RPMI8226 (cell line): ENCODE measurements around the gene CD200R1.
A peak's percentile ranks its signal among the peaks of the same experiment; 100 is the strongest.
"Not testable (repeated sequence)": the region's sequence is repeated elsewhere in the genome, so short reads cannot be mapped to it uniquely, and the experiment has no call there.

ENCODE experiments used
- DNase-seq: peaks from one replicate; pipeline ENCODE4 v3.0.0-alpha.2; 2015

Gene CD200R1

GRCh38 chr3:112973325-112974177 lies 1.4 kb downstream of the CD200R1 start:
- peak; percentile 61 for DNase-seq

DNA sequence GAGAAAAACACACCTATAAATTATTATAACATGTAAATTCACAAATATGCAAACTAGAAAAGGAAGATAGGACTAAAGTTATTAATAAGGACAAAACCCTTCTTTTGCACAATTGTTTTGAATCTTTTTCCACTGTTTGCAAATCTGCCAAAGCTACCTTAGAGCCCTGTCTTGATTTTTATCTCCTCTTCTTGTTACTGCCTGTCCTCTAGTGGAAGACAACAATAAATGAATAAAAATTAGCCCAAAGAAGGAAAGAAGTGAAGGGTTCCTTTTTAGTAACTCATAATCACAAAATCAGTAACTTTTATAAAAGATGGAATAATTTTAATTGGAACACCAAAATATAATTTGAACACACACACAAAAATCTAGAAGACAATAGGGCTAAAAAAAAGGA lies 2.7 kb downstream of the CD200R1 start:
- no peak for DNase-seq

DNA sequence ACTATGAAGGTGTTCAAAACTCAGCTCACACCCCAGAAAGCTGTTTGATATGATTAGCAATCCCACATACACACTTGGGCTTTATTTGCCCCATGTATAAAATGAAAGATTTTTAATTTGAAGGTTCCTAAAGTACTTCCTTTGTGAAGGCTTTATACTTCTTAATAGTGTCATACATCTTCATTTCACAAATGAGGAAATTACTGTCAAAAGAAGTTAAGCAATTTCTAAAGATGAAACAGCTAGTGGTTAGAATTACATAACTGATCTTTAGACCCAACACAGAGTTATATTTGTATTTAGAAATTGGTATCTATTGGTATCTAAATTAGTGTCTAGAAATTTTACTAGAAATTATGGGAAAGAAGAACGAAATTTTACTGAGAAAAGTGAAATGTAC lies 7.1 kb downstream of the CD200R1 start:
- DNase-seq = no peak

GRCh38 chr3:112967425-112967824 lies 7.5 kb downstream of the CD200R1 start:
- no peak for DNase-seq

GRCh38 chr3:112966633-112967032 lies 8.3 kb downstream of the CD200R1 start:
- DNase-seq = no peak

GRCh38 chr3:112965656-112966055 lies 9.2 kb downstream of the CD200R1 start:
- no peak for DNase-seq

DNA sequence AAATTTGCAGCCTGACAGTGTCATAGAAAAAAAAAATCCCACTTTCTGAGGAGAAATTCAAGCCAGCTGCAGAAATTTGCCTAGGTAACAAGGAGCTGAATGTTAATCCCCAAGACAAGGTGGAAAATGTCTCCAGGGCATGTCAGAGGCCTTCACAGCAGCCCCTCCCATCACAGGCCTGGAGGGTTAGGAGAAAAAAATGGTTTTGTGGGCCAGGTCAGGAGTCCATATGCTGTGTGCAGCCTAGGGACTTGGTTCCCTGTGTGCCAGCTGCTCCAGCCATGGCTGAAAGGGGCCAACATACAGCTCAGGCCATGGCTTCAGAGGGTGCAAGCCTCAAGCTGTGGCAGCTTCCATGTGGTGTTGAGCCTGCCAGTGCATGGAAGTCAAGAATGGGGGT lies 11.2 kb downstream of the CD200R1 start:
- DNase-seq = no peak

DNA sequence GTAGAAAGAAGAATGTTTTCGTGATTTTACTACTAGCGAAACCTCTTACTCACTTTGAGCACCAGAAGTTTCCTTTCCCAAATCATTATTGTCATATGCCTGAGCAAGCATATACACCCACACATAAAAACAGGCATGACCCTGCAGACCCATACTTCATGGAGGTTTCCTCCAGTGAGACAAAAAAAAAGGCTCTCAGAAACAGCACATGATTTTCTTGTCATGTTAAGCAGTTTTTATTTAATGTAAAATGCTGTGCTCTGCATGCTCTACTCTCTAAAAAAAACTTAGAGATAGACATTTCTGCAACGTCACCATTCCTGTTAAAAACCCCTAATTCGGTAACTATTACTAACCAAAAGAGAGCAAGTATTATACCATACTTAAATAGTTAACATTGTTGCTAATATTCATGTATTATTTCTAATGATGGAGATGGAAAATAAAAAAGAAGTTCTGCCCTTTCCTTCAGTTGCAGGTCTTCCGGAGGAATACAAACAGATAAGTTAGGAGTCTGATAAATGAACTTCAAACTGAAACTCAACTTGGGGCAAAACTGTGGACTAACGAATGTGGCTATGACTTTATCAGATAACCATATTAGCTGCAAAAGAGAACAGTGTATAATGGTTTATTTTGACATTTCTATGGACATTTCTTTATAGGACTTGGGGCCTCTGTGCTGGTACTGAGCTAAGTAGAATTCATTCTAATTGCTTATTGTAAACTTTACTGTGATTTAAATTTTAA lies 15.9 kb downstream of the CD200R1 start:
- DNase-seq = peak; percentile 73

DNA sequence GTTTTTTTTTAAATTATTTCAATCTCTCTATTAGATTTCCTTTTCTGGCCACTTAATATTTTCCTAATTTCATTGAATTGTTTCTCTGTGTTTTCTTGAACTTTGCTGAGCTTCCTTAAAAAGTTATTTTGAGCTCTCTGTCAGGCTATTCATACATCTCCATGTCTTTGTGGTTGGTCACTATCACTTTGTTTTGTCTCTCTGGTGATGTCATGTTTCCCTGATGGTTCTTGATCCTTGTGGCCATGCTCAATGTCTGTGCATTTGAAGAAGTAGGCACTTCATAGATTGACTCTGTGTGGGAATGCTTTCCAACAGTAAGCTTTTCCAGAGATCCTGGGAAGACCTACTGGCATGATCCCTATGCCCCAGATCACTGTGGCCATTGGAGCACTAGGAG lies 18.6 kb downstream of the CD200R1 start:
- DNase-seq = no peak

- no peak for DNase-seq
Measured at GRCh38 chr3:112948346-112948838, 26.5 kb downstream of the CD200R1 start.

- no peak for DNase-seq
Measured at GRCh38 chr3:112931736-112932521, 43.0 kb downstream of the CD200R1 start.

- DNase-seq = no peak
Measured at GRCh38 chr3:112930771-112931170, 44.1 kb downstream of the CD200R1 start.

DNA sequence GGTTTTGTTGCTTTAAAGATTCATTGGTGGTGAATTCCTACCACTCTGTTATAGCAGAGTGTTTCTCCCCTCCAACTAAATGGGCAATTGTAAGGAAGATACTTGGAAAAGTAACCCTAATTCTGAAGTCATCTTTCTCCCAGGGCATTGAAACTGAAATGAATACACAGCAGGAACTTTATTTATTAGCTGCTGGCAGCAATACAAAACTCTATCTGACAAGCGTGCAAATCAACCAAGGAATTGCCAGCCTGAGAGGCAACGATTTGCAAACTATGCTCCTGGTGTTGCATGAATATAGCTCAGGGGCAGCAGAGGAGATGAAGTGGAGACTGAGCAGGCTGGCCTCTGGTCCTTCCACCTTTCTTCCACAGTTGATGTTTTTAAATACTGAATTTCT lies 48.9 kb downstream of the CD200R1 start:
- no peak for DNase-seq

GRCh38 chr3:112925560-112925959 lies 49.3 kb downstream of the CD200R1 start:
- DNase-seq = no peak

DNA sequence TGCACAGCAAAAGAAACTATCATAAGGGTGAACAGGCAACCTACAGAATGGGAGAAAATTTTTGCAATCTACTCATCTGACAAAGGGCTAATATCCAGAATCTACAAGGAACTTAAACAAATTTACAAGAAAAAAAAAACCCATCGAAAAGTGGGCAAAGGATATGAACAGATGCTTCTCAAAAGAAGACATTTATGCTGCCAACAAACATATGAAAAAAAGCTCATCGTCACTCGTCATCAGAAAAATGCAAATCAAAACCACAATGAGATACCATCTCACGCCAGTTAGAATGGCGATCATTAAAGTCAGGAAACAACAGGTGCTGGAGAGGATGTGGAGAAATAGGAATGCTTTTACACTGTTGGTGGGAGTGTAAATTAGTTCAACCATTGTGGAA lies 55.4 kb downstream of the CD200R1 start:
- DNase-seq = not testable (repeated sequence)

DNA sequence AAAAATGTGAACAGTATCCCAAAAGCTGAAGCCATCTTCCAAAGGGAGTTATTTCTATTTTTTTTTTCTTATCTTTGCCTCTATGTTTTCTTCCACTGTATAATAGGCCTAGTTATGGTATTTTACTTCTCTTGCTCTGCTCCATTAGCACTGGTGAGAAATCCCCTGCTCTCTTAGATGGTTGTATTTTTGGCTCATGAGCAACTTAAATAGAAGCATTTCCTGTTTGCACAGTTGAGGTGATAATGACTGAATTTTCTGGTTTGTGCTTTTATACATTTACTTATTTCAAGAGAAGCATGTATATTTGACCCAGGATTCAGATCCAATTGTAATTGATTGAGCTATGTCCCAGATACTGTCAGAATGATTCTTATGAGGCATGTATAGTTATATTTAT lies 66.7 kb downstream of the CD200R1 start:
- DNase-seq = no peak

- no peak for DNase-seq
Measured at GRCh38 chr3:112904786-112905185, 70.1 kb downstream of the CD200R1 start.

DNA sequence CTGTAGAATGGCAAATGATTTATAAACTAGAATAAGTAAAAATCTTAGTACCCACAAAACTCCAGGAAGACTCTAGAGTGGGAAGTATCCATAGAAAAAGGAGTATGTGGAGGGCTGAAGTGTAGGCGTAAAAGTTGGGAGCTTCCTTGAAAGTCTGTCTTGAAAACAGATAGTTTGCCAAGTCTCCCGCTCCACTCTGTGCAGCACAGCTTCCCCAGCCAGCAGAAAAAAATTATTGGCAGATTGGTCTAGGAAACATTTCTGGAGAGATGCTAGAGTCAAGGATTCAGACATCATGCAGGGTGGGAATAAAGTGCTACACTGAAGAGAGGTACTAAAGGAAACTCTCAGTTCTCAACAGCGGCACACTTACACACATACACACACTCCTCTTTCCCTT lies 74.8 kb downstream of the CD200R1 start:
- DNase-seq = no peak

DNA sequence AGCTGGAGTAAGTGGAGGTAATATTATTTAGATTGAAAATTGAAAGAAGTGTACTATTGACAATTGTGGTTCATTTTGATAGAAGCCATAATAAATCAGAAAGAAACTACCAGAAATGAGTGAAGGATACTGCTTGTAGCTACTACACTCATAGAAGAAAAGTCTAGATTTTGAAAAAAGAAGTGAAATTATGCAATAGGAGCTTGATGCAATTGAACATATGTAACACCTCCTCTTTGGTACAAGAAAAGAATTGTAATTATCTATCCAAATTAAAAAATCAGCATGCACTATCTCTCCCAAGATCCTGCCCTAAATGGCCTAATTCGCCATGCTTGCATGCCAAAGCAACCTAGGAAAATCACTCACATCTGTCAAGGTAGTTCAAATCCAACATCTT lies 77.1 kb downstream of the CD200R1 start:
- no peak for DNase-seq

GRCh38 chr3:112894258-112894657 lies 80.6 kb downstream of the CD200R1 start:
- DNase-seq = peak; percentile 40

GRCh38 chr3:112889357-112889756 lies 85.5 kb downstream of the CD200R1 start:
- DNase-seq = no peak

GRCh38 chr3:112888381-112889085 lies 86.4 kb downstream of the CD200R1 start:
- DNase-seq = no peak
